ENCODE data around the gene GLRA3.
"Not testable (repeated sequence)": the region's sequence is repeated elsewhere in the genome, so short reads cannot be mapped to it uniquely, and the experiment has no call there.

GLRA3 gene

GRCh38 chr4:174828845-174829701 is at the start of gene GLRA3:
GLRA3 (minus strand) TSS chr4:174829247; CDS start chr4:174828811, 436 bp downstream.
- DNase-seq = peak in 53 of 56 donors; percentile 0 to 89 (median 59)

GRCh38 chr4:174874898-174875297 is 45.9 kb upstream of the GLRA3 start:
- no peak for DNase-seq

GRCh38 chr4:174873931-174874330 is 44.9 kb upstream of the GLRA3 start:
- no peak for DNase-seq

GRCh38 chr4:174873146-174873545 is 44.1 kb upstream of the GLRA3 start:
- not testable (repeated sequence) for DNase-seq

- DNase-seq = no peak
These were observed 42.4 kb upstream of the GLRA3 start for GRCh38 chr4:174871407-174871806.

- no peak for DNase-seq
These were observed 41.3 kb upstream of the GLRA3 start for GRCh38 chr4:174870311-174870710.

GRCh38 chr4:174869339-174869738 is 40.3 kb upstream of the GLRA3 start:
- no peak for DNase-seq

GRCh38 chr4:174867903-174868302 is 38.9 kb upstream of the GLRA3 start:
- no peak for DNase-seq

GRCh38 chr4:174865418-174865985 is 36.5 kb upstream of the GLRA3 start:
- no peak for DNase-seq

GRCh38 chr4:174864031-174864430 is 35.0 kb upstream of the GLRA3 start:
- no peak for DNase-seq

- no peak for DNase-seq
These were observed 31.5 kb upstream of the GLRA3 start for GRCh38 chr4:174860588-174860987.

GRCh38 chr4:174859904-174860303 is 30.9 kb upstream of the GLRA3 start:
- no peak for DNase-seq

- no peak for DNase-seq
These were observed 28.1 kb upstream of the GLRA3 start for GRCh38 chr4:174856926-174857800.

- DNase-seq = no peak
These were observed 26.0 kb upstream of the GLRA3 start for GRCh38 chr4:174855050-174855449.

GRCh38 chr4:174853629-174854028 is 24.6 kb upstream of the GLRA3 start:
- DNase-seq = no peak

- no peak for DNase-seq
These were observed 19.5 kb upstream of the GLRA3 start for GRCh38 chr4:174848596-174848995.

- DNase-seq = no peak
These were observed 18.9 kb upstream of the GLRA3 start for GRCh38 chr4:174847801-174848427.

- no peak for DNase-seq
These were observed 6.5 kb upstream of the GLRA3 start for GRCh38 chr4:174835536-174835935.

GRCh38 chr4:174834477-174834876 is 5.4 kb upstream of the GLRA3 start:
- DNase-seq = no peak

GRCh38 chr4:174826660-174827059 is 2.4 kb downstream of the GLRA3 start:
- DNase-seq = no peak

GRCh38 chr4:174815282-174815681 is 13.8 kb downstream of the GLRA3 start:
- no peak for DNase-seq

Data from nucleus accumbens (tissue), 56 donors.